ENCODE data around the gene SCYL3. TPM values are rescaled to one million over a fixed set of nuclear protein-coding genes. Genes with fewer than 3 reads are reported as not detected.
A peak's percentile ranks its signal among the peaks of the same experiment; 100 is the strongest.

SCYL3 gene
- total RNA-seq, 1 donor from 2014 or later, result 11.8 TPM

GRCh38 chr1:169809370-169810095 is 84.2 kb downstream of the SCYL3 start:
- TF ChIP-seq CTCF (IDR thresholded peaks at IDR 0.05; ENCODE audit: unreplicated experiment), result peak; percentile 87
- Mint-ChIP-seq H3K4me1 (peaks cover 16% of the 10 kb centered on the region), H3K36me3 (peaks cover 15% of the 10 kb centered on the region), H3K27ac (peak overlapping the region; percentile 64), H3K27me3 (ENCODE audit: low read depth) (no peaks in the 10 kb centered on the region), H3K9me3 (peaks cover 6% of the 10 kb centered on the region), H3K4me3 (no peak overlapping the region)
- no peak for DNase-seq (ENCODE audit: low spot score in 2 of 2, unreplicated experiment in 2 of 2)

GRCh38 chr1:169804941-169805340 is 88.8 kb downstream of the SCYL3 start:
- H3K27ac Mint-ChIP-seq, result no peak overlapping the region
- TF ChIP-seq CTCF (IDR thresholded peaks at IDR 0.05; ENCODE audit: unreplicated experiment), result no peak
- H3K4me3 Mint-ChIP-seq, result no peak overlapping the region
- no peaks in the 10 kb centered on the region for H3K9me3 Mint-ChIP-seq
- H3K27me3 Mint-ChIP-seq (ENCODE audit: low read depth), result no peaks in the 10 kb centered on the region
- peaks cover 16% of the 10 kb centered on the region for H3K4me1 Mint-ChIP-seq
- DNase-seq (ENCODE audit: low spot score in 2 of 2, unreplicated experiment in 2 of 2), result no peak
- peaks cover 8% of the 10 kb centered on the region for H3K36me3 Mint-ChIP-seq

GRCh38 chr1:169802888-169803287 is 90.8 kb downstream of the SCYL3 start:
- Mint-ChIP-seq H3K4me1 (peaks cover 9% of the 10 kb centered on the region), H3K27me3 (ENCODE audit: low read depth) (no peaks in the 10 kb centered on the region), H3K4me3 (no peak overlapping the region), H3K36me3 (peaks cover 12% of the 10 kb centered on the region), H3K9me3 (no peaks in the 10 kb centered on the region), H3K27ac (no peak overlapping the region)
- no peak for TF ChIP-seq CTCF (IDR thresholded peaks at IDR 0.05; ENCODE audit: unreplicated experiment)
- DNase-seq (ENCODE audit: low spot score in 2 of 2, unreplicated experiment in 2 of 2), result no peak

Other genes with a start within 250 kb of the SCYL3 start
- gene SELL, start 182.3 kb downstream of the SCYL3 start, total RNA-seq, result 1.4 to 2.5 TPM (median 2.4 TPM) in 3 replicates
- gene SELE, start 159.8 kb downstream of the SCYL3 start, total RNA-seq, result 1.3 to 2.4 TPM (median 1.9 TPM) in 3 replicates
- gene METTL18, start 99.0 kb downstream of the SCYL3 start, total RNA-seq, result 10.3 to 11.4 TPM (median 10.6 TPM) in 3 replicates
- 28.6 to 31.4 TPM (median 29.9 TPM) in 3 replicates for gene KIFAP3, start 180.8 kb upstream of the SCYL3 start, total RNA-seq

Data from mesothelial cell of epicardium (in vitro differentiated cells).